ENCODE results near the gene GALNT10.

GALNT10 gene

GRCh38 chr5:154200221-154200620, 9.7 kb downstream of the GALNT10 start:
- CTCF ChIA-PET: interaction anchor here (0.8 to 1.3 kb wide), 2 partner anchors 11 to 20 kb away, joined by 3 read pairs; no protein-coding TSS in a partner anchor
- DNase-seq (ENCODE audit: extremely low spot score): no peak
- no peak for TF ChIP-seq CTCF (IDR thresholded peaks at IDR 0.05; ENCODE audit: control extremely low read depth, extremely low read depth, low read depth, missing control alignments)
- POLR2A ChIA-PET: interaction anchor here (2.7 kb wide), 1 partner anchor 10 kb away, joined by 16 read pairs; the partner anchor contains the start of gene GALNT10

- ChIA-PET POLR2A (interaction anchor here (2.7 kb wide), 1 partner anchor 11 kb away, joined by 16 read pairs; the partner anchor contains the start of gene GALNT10), CTCF (interaction anchor here (0.7 to 1.5 kb wide), 5 partner anchors 8 to 42 kb away, joined by 3 to 7 read pairs (median 5); partner anchors contain the start of gene GALNT10)
- DNase-seq (ENCODE audit: extremely low spot score): no peak
- TF ChIP-seq CTCF (IDR thresholded peaks at IDR 0.05; ENCODE audit: control extremely low read depth, extremely low read depth, low read depth, missing control alignments): no peak
These were observed 10.7 kb downstream of the GALNT10 start for GRCh38 chr5:154201108-154201769.

- ChIA-PET POLR2A (interaction anchor here (0.6 to 2.7 kb wide), 2 partner anchors 10 to 12 kb away, joined by 3 to 16 read pairs; partner anchors contain the start of gene GALNT10), CTCF (interaction anchor here (1.1 to 2.2 kb wide), 9 partner anchors 9 to 203 kb away, joined by 3 to 7 read pairs (median 5); partner anchors contain the start of gene GALNT10)
- DNase-seq (ENCODE audit: extremely low spot score): peak; percentile 77
- no peak for TF ChIP-seq CTCF (IDR thresholded peaks at IDR 0.05; ENCODE audit: control extremely low read depth, extremely low read depth, low read depth, missing control alignments)
These were observed 12.1 kb downstream of the GALNT10 start for GRCh38 chr5:154202379-154203260.

GRCh38 chr5:154203798-154204578, 13.5 kb downstream of the GALNT10 start:
- POLR2A ChIA-PET: interaction anchor here (1.4 kb wide), 1 partner anchor 14 kb away, joined by 4 read pairs; the partner anchor contains the start of gene GALNT10
- no peak for DNase-seq (ENCODE audit: extremely low spot score)
- no peak for TF ChIP-seq CTCF (IDR thresholded peaks at IDR 0.05; ENCODE audit: control extremely low read depth, extremely low read depth, low read depth, missing control alignments)
- CTCF ChIA-PET: interaction anchor here (0.7 to 2.2 kb wide), 4 partner anchors 9 to 202 kb away, joined by 4 to 7 read pairs (median 6); no protein-coding TSS in a partner anchor

- ChIA-PET CTCF (interaction anchor here (1.0 to 1.3 kb wide), 5 partner anchors 8 to 199 kb away, joined by 3 to 7 read pairs (median 4); no protein-coding TSS in a partner anchor), POLR2A (no interaction called here)
- no peak for TF ChIP-seq CTCF (IDR thresholded peaks at IDR 0.05; ENCODE audit: control extremely low read depth, extremely low read depth, low read depth, missing control alignments)
- DNase-seq (ENCODE audit: extremely low spot score): no peak
These were observed 15.0 kb downstream of the GALNT10 start for GRCh38 chr5:154205441-154206117.
